ENCODE data around the gene CD36.

DNA sequence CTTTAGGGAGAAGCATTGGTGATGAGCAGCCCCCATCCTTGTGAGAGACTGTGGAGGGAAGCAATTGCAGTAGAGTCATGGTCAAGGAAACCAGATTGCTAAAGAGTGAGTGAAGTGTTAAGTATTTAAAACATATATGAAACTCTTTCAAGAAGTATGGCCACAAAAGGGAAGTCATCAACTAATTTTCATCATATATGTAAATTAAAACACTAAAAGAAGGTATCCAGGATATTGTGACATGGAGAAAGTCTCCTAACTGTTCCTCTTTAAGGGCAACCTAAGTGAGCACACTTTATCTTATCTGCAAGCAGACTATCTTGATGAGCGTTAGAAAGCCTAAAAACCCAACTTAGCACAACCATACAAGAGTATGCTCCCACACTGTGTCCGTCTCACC is 69.7 kb downstream of the CD36 start:
- no peak for TF ChIP-seq EP300 (IDR thresholded peaks at IDR 0.05)
- TF ChIP-seq, protein P1, sequence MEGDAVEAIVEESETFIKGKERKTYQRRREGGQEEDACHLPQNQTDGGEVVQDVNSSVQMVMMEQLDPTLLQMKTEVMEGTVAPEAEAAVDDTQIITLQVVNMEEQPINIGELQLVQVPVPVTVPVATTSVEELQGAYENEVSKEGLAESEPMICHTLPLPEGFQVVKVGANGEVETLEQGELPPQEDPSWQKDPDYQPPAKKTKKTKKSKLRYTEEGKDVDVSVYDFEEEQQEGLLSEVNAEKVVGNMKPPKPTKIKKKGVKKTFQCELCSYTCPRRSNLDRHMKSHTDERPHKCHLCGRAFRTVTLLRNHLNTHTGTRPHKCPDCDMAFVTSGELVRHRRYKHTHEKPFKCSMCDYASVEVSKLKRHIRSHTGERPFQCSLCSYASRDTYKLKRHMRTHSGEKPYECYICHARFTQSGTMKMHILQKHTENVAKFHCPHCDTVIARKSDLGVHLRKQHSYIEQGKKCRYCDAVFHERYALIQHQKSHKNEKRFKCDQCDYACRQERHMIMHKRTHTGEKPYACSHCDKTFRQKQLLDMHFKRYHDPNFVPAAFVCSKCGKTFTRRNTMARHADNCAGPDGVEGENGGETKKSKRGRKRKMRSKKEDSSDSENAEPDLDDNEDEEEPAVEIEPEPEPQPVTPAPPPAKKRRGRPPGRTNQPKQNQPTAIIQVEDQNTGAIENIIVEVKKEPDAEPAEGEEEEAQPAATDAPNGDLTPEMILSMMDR (IDR thresholded peaks at IDR 0.05) = no peak
- TF ChIP-seq POLR2A (IDR thresholded peaks at IDR 0.05) = no peak
